ENCODE results near the gene NR5A2. TPM values are rescaled to one million over a fixed set of nuclear protein-coding genes. Genes with fewer than 3 reads are reported as not detected.
A peak's percentile ranks its signal among the peaks of the same experiment; 100 is the strongest.

The NR5A2 gene
- total RNA-seq, 2 donors from 2014 or later = 45.5 to 65.9 TPM

GRCh38 chr1:200133123-200133522 is 105.6 kb downstream of the NR5A2 start:
- DNase-seq = no peak
- peaks cover 5% of the 10 kb centered on the region for H3K36me3 ChIP-seq
- TF ChIP-seq CTCF (IDR thresholded peaks at IDR 0.05) = no peak
- H3K27ac ChIP-seq = no peak overlapping the region
- intact Hi-C loops (cut with DNase I) = loop anchor here (10.0 kb wide), 1 partner anchor 178 kb away; no protein-coding TSS in a partner anchor
- no peaks in the 10 kb centered on the region for H3K27me3 ChIP-seq
- no peaks in the 10 kb centered on the region for H3K9me3 ChIP-seq
- no peak overlapping the region for H3K4me3 ChIP-seq
- H3K9ac ChIP-seq (ENCODE audit: low read depth in 2 of 2, low read length in 2 of 2) = no peak overlapping the region
- H3K4me1 ChIP-seq = no peaks in the 10 kb centered on the region

DNA sequence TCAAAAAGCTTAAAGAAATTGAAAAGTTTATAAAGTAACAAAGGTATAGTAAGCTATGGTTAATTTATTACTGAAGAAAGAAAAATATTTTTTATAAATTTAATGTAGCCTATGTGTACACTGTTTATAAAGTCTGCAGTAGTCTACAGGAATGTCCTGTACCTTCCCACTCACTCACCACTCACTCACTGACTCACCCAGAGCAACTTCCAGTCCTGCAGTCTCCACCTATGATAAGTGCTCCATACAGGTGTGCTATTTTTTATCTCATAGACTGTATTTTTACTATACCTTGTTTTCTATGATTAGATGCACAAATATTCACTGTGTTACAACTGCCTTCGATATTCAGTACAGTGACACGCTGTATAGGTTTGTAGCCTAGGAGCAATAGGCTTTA is 106.6 kb downstream of the NR5A2 start:
- no peak overlapping the region for H3K4me3 ChIP-seq
- DNase-seq = no peak
- H3K27me3 ChIP-seq = no peaks in the 10 kb centered on the region
- no peaks in the 10 kb centered on the region for H3K9me3 ChIP-seq
- no peak overlapping the region for H3K9ac ChIP-seq (ENCODE audit: low read depth in 2 of 2, low read length in 2 of 2)
- no peaks in the 10 kb centered on the region for H3K4me1 ChIP-seq
- H3K27ac ChIP-seq = no peak overlapping the region
- no peak for TF ChIP-seq CTCF (IDR thresholded peaks at IDR 0.05)
- H3K36me3 ChIP-seq = peaks cover 5% of the 10 kb centered on the region
- intact Hi-C loops (cut with DNase I) = loop anchor here (10.0 kb wide), 1 partner anchor 179 kb away; no protein-coding TSS in a partner anchor

DNA sequence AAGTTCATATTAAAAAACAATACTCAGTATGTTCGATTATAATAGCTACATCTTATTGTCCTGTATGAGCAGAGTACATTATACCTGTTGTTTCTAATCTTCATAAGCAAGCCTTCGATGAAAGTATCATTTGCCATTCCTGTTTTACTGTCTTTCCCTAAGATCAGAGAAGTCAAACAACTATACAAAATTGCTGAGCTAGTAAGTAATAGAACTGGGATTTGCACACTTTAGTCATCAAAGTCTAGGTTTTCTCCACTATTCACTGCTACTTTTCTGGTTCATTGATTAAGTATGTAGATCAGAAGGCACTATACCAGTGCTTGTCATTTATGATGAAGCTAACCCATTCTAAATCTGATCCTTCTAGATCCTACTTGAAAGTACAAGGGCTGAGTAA is 108.9 kb downstream of the NR5A2 start:
- H3K9me3 ChIP-seq = no peaks in the 10 kb centered on the region
- H3K4me1 ChIP-seq = no peaks in the 10 kb centered on the region
- H3K9ac ChIP-seq (ENCODE audit: low read depth in 2 of 2, low read length in 2 of 2) = no peak overlapping the region
- peaks cover 5% of the 10 kb centered on the region for H3K36me3 ChIP-seq
- no peak overlapping the region for H3K27ac ChIP-seq
- intact Hi-C loops (cut with DNase I) = loop anchor here (10.0 kb wide), 1 partner anchor 182 kb away; no protein-coding TSS in a partner anchor
- no peak for DNase-seq
- no peak for TF ChIP-seq CTCF (IDR thresholded peaks at IDR 0.05)
- no peak overlapping the region for H3K4me3 ChIP-seq
- H3K27me3 ChIP-seq = no peaks in the 10 kb centered on the region

DNA sequence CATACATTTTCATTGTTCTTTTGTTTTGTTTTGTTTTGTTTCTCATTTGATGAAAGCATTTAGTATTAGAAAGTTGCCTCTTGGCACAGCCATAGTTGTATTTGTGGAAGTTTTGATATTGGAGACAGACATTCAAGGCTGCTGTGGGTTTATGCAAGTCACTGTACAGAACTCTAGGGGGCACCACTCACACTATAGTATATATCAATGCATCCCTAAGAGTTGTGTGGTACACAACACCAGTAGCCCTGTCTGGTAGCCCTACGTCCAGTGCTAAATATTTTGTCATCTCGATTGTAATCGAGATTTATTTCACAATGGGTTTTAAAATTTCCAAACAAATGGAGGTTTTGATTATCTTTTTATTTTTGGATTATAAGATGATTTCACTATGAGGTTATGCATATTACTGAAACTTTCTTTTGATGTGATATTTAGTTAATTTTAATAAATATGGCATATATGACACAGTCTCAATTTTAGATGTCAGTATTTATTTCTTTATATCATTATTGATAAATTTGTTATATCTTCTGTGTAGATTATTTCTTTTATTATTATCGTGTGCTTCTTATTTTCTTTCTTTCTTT is 112.2 kb downstream of the NR5A2 start:
- no peak overlapping the region for H3K27ac ChIP-seq
- no peak overlapping the region for H3K9ac ChIP-seq (ENCODE audit: low read depth in 2 of 2, low read length in 2 of 2)
- H3K36me3 ChIP-seq = no peaks in the 10 kb centered on the region
- no peak overlapping the region for H3K4me3 ChIP-seq
- H3K9me3 ChIP-seq = no peaks in the 10 kb centered on the region
- peak; percentile 25 for DNase-seq
- intact Hi-C loops (cut with DNase I) = loop anchor here (10.0 kb wide), 2 partner anchors 185 to 345 kb away; no protein-coding TSS in a partner anchor
- no peaks in the 10 kb centered on the region for H3K27me3 ChIP-seq
- no peaks in the 10 kb centered on the region for H3K4me1 ChIP-seq
- no peak for TF ChIP-seq CTCF (IDR thresholded peaks at IDR 0.05)

DNA sequence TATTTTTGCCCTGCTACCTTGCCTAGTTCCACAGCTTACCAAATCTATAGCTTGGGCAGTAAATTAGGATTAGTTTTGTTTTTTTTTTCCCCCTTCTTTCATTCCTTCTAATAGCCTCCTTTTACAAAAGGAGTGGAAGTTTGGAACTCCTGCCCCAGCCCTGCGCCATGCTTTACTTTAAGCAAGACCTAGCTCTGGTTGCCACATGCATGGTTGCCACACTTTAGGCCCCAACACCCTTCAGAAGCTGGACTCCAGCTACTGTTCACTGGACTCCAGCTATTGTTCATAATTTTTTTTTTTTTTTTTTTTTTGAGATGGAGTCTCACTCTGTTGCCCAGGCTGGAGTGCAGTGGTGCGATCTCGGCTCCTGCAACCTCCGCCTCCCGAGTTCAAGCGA is 115.8 kb downstream of the NR5A2 start:
- H3K4me1 ChIP-seq = no peaks in the 10 kb centered on the region
- no peaks in the 10 kb centered on the region for H3K36me3 ChIP-seq
- no peaks in the 10 kb centered on the region for H3K27me3 ChIP-seq
- H3K4me3 ChIP-seq = no peak overlapping the region
- no peak overlapping the region for H3K27ac ChIP-seq
- intact Hi-C loops (cut with DNase I) = loop anchor here (10.0 kb wide), 1 partner anchor 341 kb away; no protein-coding TSS in a partner anchor
- no peak for DNase-seq
- TF ChIP-seq CTCF (IDR thresholded peaks at IDR 0.05) = no peak
- no peaks in the 10 kb centered on the region for H3K9me3 ChIP-seq
- no peak overlapping the region for H3K9ac ChIP-seq (ENCODE audit: low read depth in 2 of 2, low read length in 2 of 2)

Measured in colonic mucosa (tissue), 4 donors.